ENCODE data around the gene NISCH. TPM values are rescaled to one million over a fixed set of nuclear protein-coding genes. Genes with fewer than 3 reads are reported as not detected.

The NISCH gene
- total and polyA plus RNA-seq, 2 donors (not counting 1 experiment from before 2014, with no cell fraction given), result 31.1 to 69.9 TPM

GRCh38 chr3:52442409-52443267 lies 12.8 kb upstream of the NISCH start:
- H3K9ac ChIP-seq (ENCODE audit: insufficient read depth, low read length), result no peak overlapping the region
- H2AFZ ChIP-seq (ENCODE audit: low read length), result no peak overlapping the region
- H3K4me1 ChIP-seq (ENCODE audit: control insufficient read depth, extremely low read depth, insufficient read depth, low read length), result no peaks in the 10 kb centered on the region
- no peak for DNase-seq (ENCODE audit: low read depth in 2 of 2)
- H3K4me3 ChIP-seq (replicated peaks in 1 of 4; ENCODE audit: control extremely low read depth in 1 of 4, insufficient read depth in 1 of 4, low read depth in 3 of 4, low read length in 4 of 4), result no peak overlapping the region
- H3K27me3 ChIP-seq (ENCODE audit: control insufficient read depth, insufficient read depth, low read length), result no peaks in the 10 kb centered on the region
- H3K27ac ChIP-seq (ENCODE audit: insufficient read depth, low read length), result no peak overlapping the region
- H3K36me3 ChIP-seq (ENCODE audit: control insufficient read depth, insufficient read depth, low read length), result no peaks in the 10 kb centered on the region
- no peaks in the 10 kb centered on the region for H3K9me3 ChIP-seq (ENCODE audit: control insufficient read depth, insufficient read depth, low read depth, low read length)
- no peaks in the 10 kb centered on the region for H3K79me2 ChIP-seq (ENCODE audit: control insufficient read depth, insufficient read depth, low read length)
- H3K4me2 ChIP-seq (ENCODE audit: extremely low read depth, insufficient read depth, low read length), result no peak overlapping the region
- TF ChIP-seq CTCF (conservative IDR thresholded peaks at IDR 0.05 in 1 of 2, IDR thresholded peaks at IDR 0.05 in 1 of 2; ENCODE audit: low read depth in 1 of 2, low read length in 2 of 2) (no peak), EZH2 (IDR thresholded peaks at IDR 0.05; ENCODE audit: low read length, missing control alignments) (no peak)
- H4K20me1 ChIP-seq (ENCODE audit: control insufficient read depth, extremely low read depth, insufficient read depth, low read length), result no peaks in the 10 kb centered on the region

- H2AFZ ChIP-seq (ENCODE audit: low read length), result no peak overlapping the region
- H3K9ac ChIP-seq (ENCODE audit: insufficient read depth, low read length), result no peak overlapping the region
- no peaks in the 10 kb centered on the region for H4K20me1 ChIP-seq (ENCODE audit: control insufficient read depth, extremely low read depth, insufficient read depth, low read length)
- TF ChIP-seq CTCF (conservative IDR thresholded peaks at IDR 0.05 in 1 of 2, IDR thresholded peaks at IDR 0.05 in 1 of 2; ENCODE audit: low read depth in 1 of 2, low read length in 2 of 2) (no peak), EZH2 (IDR thresholded peaks at IDR 0.05; ENCODE audit: low read length, missing control alignments) (no peak)
- no peak overlapping the region for H3K4me2 ChIP-seq (ENCODE audit: extremely low read depth, insufficient read depth, low read length)
- H3K79me2 ChIP-seq (ENCODE audit: control insufficient read depth, insufficient read depth, low read length), result no peaks in the 10 kb centered on the region
- no peak overlapping the region for H3K4me3 ChIP-seq (replicated peaks in 1 of 4; ENCODE audit: control extremely low read depth in 1 of 4, insufficient read depth in 1 of 4, low read depth in 3 of 4, low read length in 4 of 4)
- no peak for DNase-seq (ENCODE audit: low read depth in 2 of 2)
- no peaks in the 10 kb centered on the region for H3K27me3 ChIP-seq (ENCODE audit: control insufficient read depth, insufficient read depth, low read length)
- no peaks in the 10 kb centered on the region for H3K4me1 ChIP-seq (ENCODE audit: control insufficient read depth, extremely low read depth, insufficient read depth, low read length)
- H3K36me3 ChIP-seq (ENCODE audit: control insufficient read depth, insufficient read depth, low read length), result no peaks in the 10 kb centered on the region
- H3K27ac ChIP-seq (ENCODE audit: insufficient read depth, low read length), result no peak overlapping the region
- H3K9me3 ChIP-seq (ENCODE audit: control insufficient read depth, insufficient read depth, low read depth, low read length), result no peaks in the 10 kb centered on the region
These were observed 12.2 kb upstream of the NISCH start for GRCh38 chr3:52443268-52443610.

- Histone ChIP-seq H3K9ac (ENCODE audit: insufficient read depth, low read length) (no peak overlapping the region), H3K36me3 (ENCODE audit: control insufficient read depth, insufficient read depth, low read length) (no peaks in the 10 kb centered on the region), H3K9me3 (ENCODE audit: control insufficient read depth, insufficient read depth, low read depth, low read length) (no peaks in the 10 kb centered on the region), H2AFZ (ENCODE audit: low read length) (no peak overlapping the region), H3K79me2 (ENCODE audit: control insufficient read depth, insufficient read depth, low read length) (no peaks in the 10 kb centered on the region), H3K4me3 (replicated peaks in 1 of 4; ENCODE audit: control extremely low read depth in 1 of 4, insufficient read depth in 1 of 4, low read depth in 3 of 4, low read length in 4 of 4) (no peak overlapping the region), H4K20me1 (ENCODE audit: control insufficient read depth, extremely low read depth, insufficient read depth, low read length) (no peaks in the 10 kb centered on the region), H3K4me1 (ENCODE audit: control insufficient read depth, extremely low read depth, insufficient read depth, low read length) (no peaks in the 10 kb centered on the region), H3K27ac (ENCODE audit: insufficient read depth, low read length) (no peak overlapping the region), H3K4me2 (ENCODE audit: extremely low read depth, insufficient read depth, low read length) (no peak overlapping the region), H3K27me3 (ENCODE audit: control insufficient read depth, insufficient read depth, low read length) (no peaks in the 10 kb centered on the region)
- TF ChIP-seq CTCF (conservative IDR thresholded peaks at IDR 0.05 in 1 of 2, IDR thresholded peaks at IDR 0.05 in 1 of 2; ENCODE audit: low read depth in 1 of 2, low read length in 2 of 2), result no peak
- no peak for TF ChIP-seq EZH2 (IDR thresholded peaks at IDR 0.05; ENCODE audit: low read length, missing control alignments)
- no peak for DNase-seq (ENCODE audit: low read depth in 2 of 2)
These were observed 11.4 kb upstream of the NISCH start for GRCh38 chr3:52443791-52444687.
